HepG2 (cell line): Measurements from ENCODE around the gene SFPQ. TPM values are rescaled to one million over a fixed set of nuclear protein-coding genes. Genes with fewer than 3 reads are reported as not detected.

Experiments
- BRCA1 ChIP-seq: sonication (generic); formaldehyde crosslinking; IDR thresholded peaks from 2 replicates; pipeline ENCODE4 v1.4.0; 2020; ENCODE audit warnings: missing genetic modification reagents
- CBX1 ChIP-seq: IDR thresholded peaks from one replicate; pipeline ENCODE4 v1.6.1; 2016; ENCODE audit warnings: antibody characterized with exemption, low read depth
- GPN1 ChIP-seq: sonication (generic); formaldehyde crosslinking; IDR thresholded peaks from 2 replicates; pipeline ENCODE4 v1.5.1; 2020; ENCODE audit warnings: missing genetic modification reagents, borderline replicate concordance
- MED13 ChIP-seq: sonication (generic); formaldehyde crosslinking; IDR thresholded peaks from 2 replicates; pipeline ENCODE4 v1.5.0; 2020; ENCODE audit warnings: missing genetic modification reagents
- MTF2 ChIP-seq: sonication (generic); formaldehyde crosslinking; IDR thresholded peaks from 2 replicates; pipeline ENCODE4 v1.5.0; 2020; ENCODE audit warnings: missing genetic modification reagents, borderline replicate concordance
- NCOR1 ChIP-seq: fragments of 200-600 bp; sonication (generic); IDR thresholded peaks from 2 replicates; pipeline ENCODE4 v1.7.0; 2017; ENCODE audit warnings: antibody characterized with exemption, low read length, borderline replicate concordance
- POLR2A ChIP-seq, 2 experiments: IDR thresholded peaks; 2 replicates each; pipeline ENCODE4 v1.6.1; 2011; ENCODE audit warnings: low read depth in 2 of 2, low read length in 2 of 2, mild to moderate bottlenecking in 1 of 2, moderate library complexity in 1 of 2; ENCODE audit not compliant: insufficient read depth in 1 of 2
- POLR2G ChIP-seq: fragments of 200-400 bp; formaldehyde crosslinking; IDR thresholded peaks from 2 replicates; pipeline ENCODE4 v1.6.1; 2018; ENCODE audit warnings: mild to moderate bottlenecking, low read depth, low read length, moderate library complexity
- TARDBP ChIP-seq: sonication (generic); formaldehyde crosslinking; IDR thresholded peaks from 2 replicates; pipeline ENCODE4 v1.8.0; 2022; ENCODE audit warnings: mild to moderate bottlenecking, missing genetic modification reagents
- ZNF234 ChIP-seq: sonication (generic); formaldehyde crosslinking; conservative IDR thresholded peaks from 2 replicates; pipeline ENCODE4 v1.5.1; 2020; ENCODE audit warnings: mild to moderate bottlenecking, missing genetic modification reagents
- ZNF446 ChIP-seq: sonication (generic); formaldehyde crosslinking; IDR thresholded peaks from 2 replicates; pipeline ENCODE4 v1.5.0; 2020; ENCODE audit warnings: mild to moderate bottlenecking, missing genetic modification reagents
- ZNF549 ChIP-seq: sonication (generic); formaldehyde crosslinking; IDR thresholded peaks from 2 replicates; pipeline ENCODE4 v1.5.0; 2020; ENCODE audit warnings: missing genetic modification reagents
- ZNF558 ChIP-seq: sonication (generic); formaldehyde crosslinking; IDR thresholded peaks from 2 replicates; pipeline ENCODE4 v1.9.0; 2022; ENCODE audit warnings: mild to moderate bottlenecking, missing genetic modification reagents, borderline replicate concordance
- polyA plus RNA-seq, 8 experiments: library from polyadenylated mRNA; depleted of rRNA in 3 of 8; stranded (reverse) in 7 of 8; unstranded in 1 of 8; fragments of >200 nt; fragmentation: Illumina TruSeq in 4 of 8; extraction: Trizol in 4 of 8; gene quantifications; 2 replicates each; pipeline versions ENCODE4 v1.2.1 to v1.2.3, GENCODE V29; 2011 to 2016; ENCODE audit warnings: low read depth in 4 of 8, missing spikeins in 1 of 8, mixed read lengths in 1 of 8; ENCODE audit not compliant: insufficient read depth in 1 of 8
- total RNA-seq, 5 experiments: library from RNA; depleted of rRNA; stranded (reverse); fragments of >200 nt; fragmentation: Illumina TruSeq; extraction: Trizol; gene quantifications; 2 replicates each; pipeline ENCODE4 v1.2.3, GENCODE V29; 2016; ENCODE audit warnings: low read depth in 1 of 5
- TF ChIP-seq, protein P1 (sequence below): fragments of 450-650 bp; IDR thresholded peaks from 2 replicates; pipeline ENCODE4 v1.6.1; 2017; ENCODE audit warnings: mild to moderate bottlenecking
- TF ChIP-seq, protein P2 (sequence below): sonication (generic); formaldehyde crosslinking; IDR thresholded peaks from 2 replicates; pipeline ENCODE4 v1.4.0; 2020; ENCODE audit warnings: missing genetic modification reagents, borderline replicate concordance
- TF ChIP-seq, protein P3 (sequence below), 2 experiments: sonication (generic) in 1 of 2; formaldehyde crosslinking in 1 of 2; IDR thresholded peaks; 2 replicates each; pipeline versions ENCODE4 v1.4.0 to v1.6.1; 2016 to 2020; ENCODE audit warnings: borderline replicate concordance in 1 of 2, low read depth in 1 of 2, mild to moderate bottlenecking in 1 of 2, missing genetic modification reagents in 1 of 2
- TF ChIP-seq, protein P4 (sequence below): sonication (generic); formaldehyde crosslinking; IDR thresholded peaks from 2 replicates; pipeline ENCODE4 v1.8.0; 2022; ENCODE audit warnings: mild to moderate bottlenecking, missing genetic modification reagents, borderline replicate concordance

Gene SFPQ
- total and polyA plus RNA-seq, 2 of the 13 experiments (the other 11 are each of a cell fraction or from before 2014, with no cell fraction given), result 101 to 292 TPM

DNA sequence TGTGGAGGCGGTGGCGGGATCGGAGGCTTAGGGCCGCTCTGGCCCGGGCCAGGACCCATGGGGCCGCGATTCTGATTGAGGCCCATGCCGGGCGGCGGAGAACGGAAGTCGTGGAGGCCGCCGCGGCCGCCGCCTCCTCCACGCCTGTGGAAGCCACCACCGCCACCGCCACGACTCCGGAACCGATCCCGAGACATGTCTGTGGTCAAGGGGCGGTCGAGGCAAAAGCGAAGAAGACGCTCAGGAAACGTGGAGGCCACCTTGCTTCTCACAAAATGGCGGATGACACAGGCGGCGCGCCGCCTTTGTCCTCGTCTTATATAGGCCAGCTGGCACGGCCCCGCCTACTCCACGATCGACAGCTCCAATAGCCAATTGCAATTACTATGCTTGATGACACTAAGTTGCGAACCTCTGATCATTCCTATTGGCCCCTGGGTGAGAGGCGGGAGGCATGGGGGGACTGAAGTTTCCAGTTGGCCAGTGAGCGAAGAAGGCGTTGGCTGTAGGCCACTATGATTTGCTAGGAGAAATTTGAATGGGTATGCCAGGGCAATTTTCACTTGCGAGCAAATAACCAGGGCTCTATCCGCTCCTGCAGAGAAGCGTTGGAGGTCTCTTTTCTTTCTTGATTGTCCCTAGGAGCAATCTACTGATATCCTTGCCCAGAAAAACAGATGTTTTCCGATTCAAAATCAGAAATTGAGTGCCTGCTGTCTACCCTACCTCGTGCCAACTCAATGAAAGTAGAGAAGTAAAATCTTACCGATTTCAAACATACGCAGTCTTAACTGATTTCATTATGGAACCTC lies at the start of gene SFPQ (continued):
- TF ChIP-seq, protein P1, sequence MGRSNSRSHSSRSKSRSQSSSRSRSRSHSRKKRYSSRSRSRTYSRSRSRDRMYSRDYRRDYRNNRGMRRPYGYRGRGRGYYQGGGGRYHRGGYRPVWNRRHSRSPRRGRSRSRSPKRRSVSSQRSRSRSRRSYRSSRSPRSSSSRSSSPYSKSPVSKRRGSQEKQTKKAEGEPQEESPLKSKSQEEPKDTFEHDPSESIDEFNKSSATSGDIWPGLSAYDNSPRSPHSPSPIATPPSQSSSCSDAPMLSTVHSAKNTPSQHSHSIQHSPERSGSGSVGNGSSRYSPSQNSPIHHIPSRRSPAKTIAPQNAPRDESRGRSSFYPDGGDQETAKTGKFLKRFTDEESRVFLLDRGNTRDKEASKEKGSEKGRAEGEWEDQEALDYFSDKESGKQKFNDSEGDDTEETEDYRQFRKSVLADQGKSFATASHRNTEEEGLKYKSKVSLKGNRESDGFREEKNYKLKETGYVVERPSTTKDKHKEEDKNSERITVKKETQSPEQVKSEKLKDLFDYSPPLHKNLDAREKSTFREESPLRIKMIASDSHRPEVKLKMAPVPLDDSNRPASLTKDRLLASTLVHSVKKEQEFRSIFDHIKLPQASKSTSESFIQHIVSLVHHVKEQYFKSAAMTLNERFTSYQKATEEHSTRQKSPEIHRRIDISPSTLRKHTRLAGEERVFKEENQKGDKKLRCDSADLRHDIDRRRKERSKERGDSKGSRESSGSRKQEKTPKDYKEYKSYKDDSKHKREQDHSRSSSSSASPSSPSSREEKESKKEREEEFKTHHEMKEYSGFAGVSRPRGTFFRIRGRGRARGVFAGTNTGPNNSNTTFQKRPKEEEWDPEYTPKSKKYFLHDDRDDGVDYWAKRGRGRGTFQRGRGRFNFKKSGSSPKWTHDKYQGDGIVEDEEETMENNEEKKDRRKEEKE, result no peak
- no peak for TF ChIP-seq ZNF549 (CRISPR knock-in tag)
- TF ChIP-seq, protein P2, sequence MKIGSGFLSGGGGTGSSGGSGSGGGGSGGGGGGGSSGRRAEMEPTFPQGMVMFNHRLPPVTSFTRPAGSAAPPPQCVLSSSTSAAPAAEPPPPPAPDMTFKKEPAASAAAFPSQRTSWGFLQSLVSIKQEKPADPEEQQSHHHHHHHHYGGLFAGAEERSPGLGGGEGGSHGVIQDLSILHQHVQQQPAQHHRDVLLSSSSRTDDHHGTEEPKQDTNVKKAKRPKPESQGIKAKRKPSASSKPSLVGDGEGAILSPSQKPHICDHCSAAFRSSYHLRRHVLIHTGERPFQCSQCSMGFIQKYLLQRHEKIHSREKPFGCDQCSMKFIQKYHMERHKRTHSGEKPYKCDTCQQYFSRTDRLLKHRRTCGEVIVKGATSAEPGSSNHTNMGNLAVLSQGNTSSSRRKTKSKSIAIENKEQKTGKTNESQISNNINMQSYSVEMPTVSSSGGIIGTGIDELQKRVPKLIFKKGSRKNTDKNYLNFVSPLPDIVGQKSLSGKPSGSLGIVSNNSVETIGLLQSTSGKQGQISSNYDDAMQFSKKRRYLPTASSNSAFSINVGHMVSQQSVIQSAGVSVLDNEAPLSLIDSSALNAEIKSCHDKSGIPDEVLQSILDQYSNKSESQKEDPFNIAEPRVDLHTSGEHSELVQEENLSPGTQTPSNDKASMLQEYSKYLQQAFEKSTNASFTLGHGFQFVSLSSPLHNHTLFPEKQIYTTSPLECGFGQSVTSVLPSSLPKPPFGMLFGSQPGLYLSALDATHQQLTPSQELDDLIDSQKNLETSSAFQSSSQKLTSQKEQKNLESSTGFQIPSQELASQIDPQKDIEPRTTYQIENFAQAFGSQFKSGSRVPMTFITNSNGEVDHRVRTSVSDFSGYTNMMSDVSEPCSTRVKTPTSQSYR (CRISPR knock-in tag), result peak; percentile 40; the same call in 1 of the 2 replicates
- TF ChIP-seq, protein P3, sequence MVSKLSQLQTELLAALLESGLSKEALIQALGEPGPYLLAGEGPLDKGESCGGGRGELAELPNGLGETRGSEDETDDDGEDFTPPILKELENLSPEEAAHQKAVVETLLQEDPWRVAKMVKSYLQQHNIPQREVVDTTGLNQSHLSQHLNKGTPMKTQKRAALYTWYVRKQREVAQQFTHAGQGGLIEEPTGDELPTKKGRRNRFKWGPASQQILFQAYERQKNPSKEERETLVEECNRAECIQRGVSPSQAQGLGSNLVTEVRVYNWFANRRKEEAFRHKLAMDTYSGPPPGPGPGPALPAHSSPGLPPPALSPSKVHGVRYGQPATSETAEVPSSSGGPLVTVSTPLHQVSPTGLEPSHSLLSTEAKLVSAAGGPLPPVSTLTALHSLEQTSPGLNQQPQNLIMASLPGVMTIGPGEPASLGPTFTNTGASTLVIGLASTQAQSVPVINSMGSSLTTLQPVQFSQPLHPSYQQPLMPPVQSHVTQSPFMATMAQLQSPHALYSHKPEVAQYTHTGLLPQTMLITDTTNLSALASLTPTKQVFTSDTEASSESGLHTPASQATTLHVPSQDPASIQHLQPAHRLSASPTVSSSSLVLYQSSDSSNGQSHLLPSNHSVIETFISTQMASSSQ (IDR thresholded peaks at IDR 0.05; ENCODE audit: low read depth), result 0 out of 2 replicates have a peak, but pooled peaks have one; percentile 15
- TF ChIP-seq, protein P3 (CRISPR knock-in tag; IDR thresholded peaks at IDR 0.05; ENCODE audit: borderline replicate concordance), result no peak
- no peak for TF ChIP-seq NCOR1
- TF ChIP-seq POLR2G, result peak; percentile 99
- TF ChIP-seq, protein P4, sequence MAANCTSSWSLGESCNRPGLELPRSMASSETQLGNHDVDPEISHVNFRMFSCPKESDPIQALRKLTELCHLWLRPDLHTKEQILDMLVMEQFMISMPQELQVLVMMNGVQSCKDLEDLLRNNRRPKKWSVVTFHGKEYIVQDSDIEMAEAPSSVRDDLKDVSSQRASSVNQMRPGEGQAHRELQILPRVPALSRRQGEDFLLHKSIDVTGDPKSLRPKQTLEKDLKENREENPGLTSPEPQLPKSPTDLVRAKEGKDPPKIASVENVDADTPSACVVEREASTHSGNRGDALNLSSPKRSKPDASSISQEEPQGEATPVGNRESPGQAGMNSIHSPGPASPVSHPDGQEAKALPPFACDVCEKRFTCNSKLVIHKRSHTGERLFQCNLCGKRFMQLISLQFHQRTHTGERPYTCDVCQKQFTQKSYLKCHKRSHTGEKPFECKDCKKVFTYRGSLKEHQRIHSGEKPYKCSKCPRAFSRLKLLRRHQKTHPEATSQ (CRISPR knock-in tag), result no peak
- TF ChIP-seq ZNF234 (CRISPR knock-in tag), result no peak
- no peak for TF ChIP-seq ZNF446 (CRISPR knock-in tag)
- TF ChIP-seq MED13 (CRISPR knock-in tag), result no peak
- no peak for TF ChIP-seq CBX1
- no peak for TF ChIP-seq MTF2
- TF ChIP-seq TARDBP (CRISPR knock-in tag), result no peak
- peak; percentile 76; the same call in 1 of the 2 replicates for TF ChIP-seq BRCA1 (CRISPR knock-in tag)
- no peak; the same call in 1 of the 2 replicates for TF ChIP-seq ZNF558
- TF ChIP-seq GPN1 (CRISPR knock-in tag), result 0 out of 2 replicates have a peak, but pooled peaks have one; percentile 79
- TF ChIP-seq POLR2A (IDR thresholded peaks at IDR 0.05; ENCODE audit: insufficient read depth in 1 of 2, low read depth in 2 of 2, low read length in 2 of 2), result peak; percentile 100
